Vagina (tissue), 2 donors: ENCODE results near the gene ABLIM2. TPM values are rescaled to one million over a fixed set of nuclear protein-coding genes. Genes with fewer than 3 reads are reported as not detected.

Experiments
- DNase-seq, 2 donors: peaks; one replicate each; pipeline ENCODE4 v3.0.0-alpha.2; 2017; ENCODE audit errors: extremely low spot score in 2 of 2
- H3K27ac ChIP-seq: fragments of 200-600 bp; sonication (generic); one replicate; pipeline ENCODE4 v1.5.1; 2019
- H3K27me3 ChIP-seq: fragments of 200-600 bp; sonication (generic); one replicate; pipeline ENCODE4 v1.5.1; 2019
- H3K36me3 ChIP-seq, 2 donors: fragments of 200-600 bp; sonication (generic); one replicate each; pipeline ENCODE4 v1.5.1; 2017 to 2019
- H3K4me1 ChIP-seq: fragments of 200-600 bp; sonication (generic); one replicate; pipeline ENCODE4 v1.5.1; 2019
- H3K4me3 ChIP-seq, 2 donors: fragments of 200-600 bp; sonication (generic); 1 replicate in 1 of 2; 2 replicates in 1 of 2; pipeline ENCODE4 v1.5.1; 2016 to 2019
- H3K9me3 ChIP-seq: fragments of 200-600 bp; sonication (generic); one replicate; pipeline ENCODE4 v1.5.1; 2019
- POLR2A ChIP-seq, 2 donors: fragments of 450-650 bp; IDR thresholded peaks; one replicate each; pipeline ENCODE4 v1.6.1; 2017; ENCODE audit warnings: antibody characterized with exemption in 2 of 2, mild to moderate bottlenecking in 2 of 2, moderate library complexity in 2 of 2
- POLR2AphosphoS5 ChIP-seq, 2 donors: sonication (generic); formaldehyde crosslinking; IDR thresholded peaks; one replicate each; pipeline ENCODE4 v1.9.0; 2017; ENCODE audit warnings: antibody characterized with exemption in 2 of 2, mild to moderate bottlenecking in 2 of 2, low read depth in 1 of 2; ENCODE audit not compliant: insufficient read depth in 1 of 2
- intact Hi-C: fragments of 100-400 bp; cut with DNase I; formaldehyde crosslinking; loops from one replicate; pipeline ENCODE4 v1.15.1; 2023
- total RNA-seq: library from RNA; depleted of rRNA; stranded (reverse); fragments of >200 nt; gene quantifications from one replicate; pipeline ENCODE4 v1.2.3, GENCODE V29; 2016
- TF ChIP-seq, protein P1 (sequence below), 3 experiments: fragments of 450-650 bp in 2 of 3; fragments of 200-600 bp in 1 of 3; sonication (generic) in 1 of 3; IDR thresholded peaks; one replicate each; pipeline ENCODE4 v1.5.1; 2017 to 2019; ENCODE audit warnings: antibody characterized with exemption in 3 of 3, mild to moderate bottlenecking in 2 of 3, moderate library complexity in 2 of 3

ABLIM2 gene
- total RNA-seq, 1 donor from 2014 or later, result 15.5 TPM

- TF ChIP-seq, protein P1, sequence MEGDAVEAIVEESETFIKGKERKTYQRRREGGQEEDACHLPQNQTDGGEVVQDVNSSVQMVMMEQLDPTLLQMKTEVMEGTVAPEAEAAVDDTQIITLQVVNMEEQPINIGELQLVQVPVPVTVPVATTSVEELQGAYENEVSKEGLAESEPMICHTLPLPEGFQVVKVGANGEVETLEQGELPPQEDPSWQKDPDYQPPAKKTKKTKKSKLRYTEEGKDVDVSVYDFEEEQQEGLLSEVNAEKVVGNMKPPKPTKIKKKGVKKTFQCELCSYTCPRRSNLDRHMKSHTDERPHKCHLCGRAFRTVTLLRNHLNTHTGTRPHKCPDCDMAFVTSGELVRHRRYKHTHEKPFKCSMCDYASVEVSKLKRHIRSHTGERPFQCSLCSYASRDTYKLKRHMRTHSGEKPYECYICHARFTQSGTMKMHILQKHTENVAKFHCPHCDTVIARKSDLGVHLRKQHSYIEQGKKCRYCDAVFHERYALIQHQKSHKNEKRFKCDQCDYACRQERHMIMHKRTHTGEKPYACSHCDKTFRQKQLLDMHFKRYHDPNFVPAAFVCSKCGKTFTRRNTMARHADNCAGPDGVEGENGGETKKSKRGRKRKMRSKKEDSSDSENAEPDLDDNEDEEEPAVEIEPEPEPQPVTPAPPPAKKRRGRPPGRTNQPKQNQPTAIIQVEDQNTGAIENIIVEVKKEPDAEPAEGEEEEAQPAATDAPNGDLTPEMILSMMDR (IDR thresholded peaks at IDR 0.05), result no peak
- no peak for TF ChIP-seq POLR2A (IDR thresholded peaks at IDR 0.05)
- no peak for TF ChIP-seq POLR2AphosphoS5 (IDR thresholded peaks at IDR 0.05; ENCODE audit: insufficient read depth in 1 of 2, low read depth in 1 of 2)
- Histone ChIP-seq H3K9me3 (no peaks in the 10 kb centered on the region), H3K27ac (no peak overlapping the region), H3K27me3 (no peaks in the 10 kb centered on the region), H3K36me3 (no peaks in the 10 kb centered on the region), H3K4me1 (no peaks in the 10 kb centered on the region), H3K4me3 (no peak overlapping the region)
- DNase-seq, result no peak
- intact Hi-C loops, result no loop called here
Observed at GRCh38 chr4:8040607-8041006, 118.0 kb downstream of the ABLIM2 start.

GRCh38 chr4:8039853-8040252 is 118.8 kb downstream of the ABLIM2 start:
- intact Hi-C loops, result no loop called here
- no peaks in the 10 kb centered on the region for H3K9me3 ChIP-seq
- no peak overlapping the region for H3K27ac ChIP-seq
- TF ChIP-seq, protein P1 (IDR thresholded peaks at IDR 0.05), result no peak
- TF ChIP-seq POLR2AphosphoS5 (IDR thresholded peaks at IDR 0.05; ENCODE audit: insufficient read depth in 1 of 2, low read depth in 1 of 2) (no peak), POLR2A (IDR thresholded peaks at IDR 0.05) (no peak)
- no peaks in the 10 kb centered on the region for H3K36me3 ChIP-seq
- no peak overlapping the region for H3K4me3 ChIP-seq
- no peaks in the 10 kb centered on the region for H3K4me1 ChIP-seq
- no peak for DNase-seq
- H3K27me3 ChIP-seq, result no peaks in the 10 kb centered on the region

DNA sequence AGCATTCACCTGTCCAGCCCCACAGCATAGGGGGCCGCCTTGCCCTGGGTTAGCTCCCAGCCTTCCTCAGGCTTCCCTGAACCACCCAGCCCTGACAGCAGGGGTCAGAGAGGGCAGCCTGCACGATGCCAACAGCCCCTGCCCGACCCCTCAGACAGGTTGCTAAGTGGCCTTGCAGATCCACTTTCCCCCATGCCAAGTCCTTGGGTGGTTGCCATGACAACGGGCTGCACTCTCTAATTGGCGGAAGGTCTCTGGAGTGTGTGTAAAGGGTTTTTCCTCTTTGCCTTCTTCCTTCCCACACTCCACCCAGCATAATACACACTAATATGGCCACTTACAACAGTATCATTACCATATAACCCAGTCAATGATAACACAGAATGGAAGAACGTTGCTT is 119.3 kb downstream of the ABLIM2 start:
- Histone ChIP-seq H3K4me3 (no peak overlapping the region), H3K27me3 (no peaks in the 10 kb centered on the region), H3K4me1 (no peaks in the 10 kb centered on the region), H3K36me3 (no peaks in the 10 kb centered on the region), H3K9me3 (no peaks in the 10 kb centered on the region), H3K27ac (no peak overlapping the region)
- intact Hi-C loops, result no loop called here
- no peak for TF ChIP-seq POLR2AphosphoS5 (IDR thresholded peaks at IDR 0.05; ENCODE audit: insufficient read depth in 1 of 2, low read depth in 1 of 2)
- TF ChIP-seq, protein P1 (IDR thresholded peaks at IDR 0.05), result no peak
- TF ChIP-seq POLR2A (IDR thresholded peaks at IDR 0.05), result no peak
- no peak for DNase-seq

GRCh38 chr4:8038719-8039251 is 119.8 kb downstream of the ABLIM2 start:
- no peaks in the 10 kb centered on the region for H3K9me3 ChIP-seq

GRCh38 chr4:8038083-8038482 is 120.5 kb downstream of the ABLIM2 start:
- Histone ChIP-seq H3K9me3 (no peaks in the 10 kb centered on the region), H3K4me1 (no peaks in the 10 kb centered on the region), H3K27ac (no peak overlapping the region), H3K36me3 (no peaks in the 10 kb centered on the region), H3K27me3 (no peaks in the 10 kb centered on the region), H3K4me3 (no peak overlapping the region)
- intact Hi-C loops, result no loop called here
- no peak for TF ChIP-seq POLR2AphosphoS5 (IDR thresholded peaks at IDR 0.05; ENCODE audit: insufficient read depth in 1 of 2, low read depth in 1 of 2)
- no peak for TF ChIP-seq POLR2A (IDR thresholded peaks at IDR 0.05)
- TF ChIP-seq, protein P1 (IDR thresholded peaks at IDR 0.05), result no peak
- DNase-seq, result no peak

More at GRCh38 chr4:8038719-8039251, 119.8 kb downstream of the ABLIM2 start:
- no peaks in the 10 kb centered on the region for H3K27me3 ChIP-seq
- no peaks in the 10 kb centered on the region for H3K4me1 ChIP-seq
- no peak overlapping the region for H3K4me3 ChIP-seq
- TF ChIP-seq POLR2AphosphoS5 (IDR thresholded peaks at IDR 0.05; ENCODE audit: insufficient read depth in 1 of 2, low read depth in 1 of 2) (no peak), POLR2A (IDR thresholded peaks at IDR 0.05) (no peak)
- TF ChIP-seq, protein P1 (IDR thresholded peaks at IDR 0.05), result no peak
- DNase-seq, result no peak
- intact Hi-C loops, result no loop called here
- H3K36me3 ChIP-seq, result no peaks in the 10 kb centered on the region
- no peak overlapping the region for H3K27ac ChIP-seq
